ENCODE measurements around the gene TASP1.

DNA sequence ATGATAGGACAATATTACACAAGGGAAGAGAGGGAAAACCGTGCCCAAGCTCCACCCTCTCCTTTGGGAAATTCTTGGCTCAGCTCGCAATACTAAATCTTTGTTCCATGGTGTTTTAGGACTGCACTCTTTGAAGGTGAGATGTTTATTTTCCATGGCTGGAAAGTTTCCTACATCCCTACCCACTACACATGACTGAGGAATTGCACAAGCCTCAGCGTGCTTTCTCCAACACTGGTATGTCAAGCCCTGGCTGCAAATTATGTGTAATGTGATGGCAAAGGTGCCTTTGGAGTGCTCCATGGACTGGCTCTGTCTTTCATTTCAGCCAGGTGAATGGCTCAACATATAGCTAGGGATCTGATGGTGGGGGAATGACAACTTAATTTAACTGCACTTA is 283.3 kb downstream of the TASP1 start:
- TF ChIP-seq EZH2phosphoT487 (IDR thresholded peaks at IDR 0.05; ENCODE audit: borderline replicate concordance, low read length) (no peak), CTCF (conservative IDR thresholded peaks at IDR 0.05; ENCODE audit: low read depth, low read length) (no peak)
